ENCODE results near the gene MVB12B.

The MVB12B gene

GRCh38 chr9:126410229-126410628 is 83.6 kb downstream of the MVB12B start:
- no peak for DNase-seq

- DNase-seq, result peak; percentile 29
Measured at GRCh38 chr9:126411225-126411947, 84.8 kb downstream of the MVB12B start.

DNA sequence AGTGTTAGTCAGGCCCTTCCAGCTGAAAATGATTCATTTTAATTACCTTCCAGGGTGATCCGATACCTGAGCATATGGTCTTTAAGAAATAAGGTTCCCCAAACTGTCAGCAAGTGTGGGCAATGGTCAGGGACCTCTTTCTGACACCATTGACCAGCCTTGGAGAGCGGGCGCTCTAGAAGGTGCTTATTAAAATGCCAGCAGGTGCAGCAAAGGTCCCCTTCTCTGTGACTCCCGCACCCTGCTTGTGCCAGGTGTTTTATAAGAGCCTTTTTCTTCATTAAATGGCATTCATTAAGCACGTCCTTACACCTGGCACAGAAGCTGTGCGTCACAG is 85.3 kb downstream of the MVB12B start:
- no peak for DNase-seq

GRCh38 chr9:126412905-126413304 is 86.3 kb downstream of the MVB12B start:
- DNase-seq, result no peak

GRCh38 chr9:126413391-126414068 is 86.9 kb downstream of the MVB12B start:
- DNase-seq, result no peak

DNA sequence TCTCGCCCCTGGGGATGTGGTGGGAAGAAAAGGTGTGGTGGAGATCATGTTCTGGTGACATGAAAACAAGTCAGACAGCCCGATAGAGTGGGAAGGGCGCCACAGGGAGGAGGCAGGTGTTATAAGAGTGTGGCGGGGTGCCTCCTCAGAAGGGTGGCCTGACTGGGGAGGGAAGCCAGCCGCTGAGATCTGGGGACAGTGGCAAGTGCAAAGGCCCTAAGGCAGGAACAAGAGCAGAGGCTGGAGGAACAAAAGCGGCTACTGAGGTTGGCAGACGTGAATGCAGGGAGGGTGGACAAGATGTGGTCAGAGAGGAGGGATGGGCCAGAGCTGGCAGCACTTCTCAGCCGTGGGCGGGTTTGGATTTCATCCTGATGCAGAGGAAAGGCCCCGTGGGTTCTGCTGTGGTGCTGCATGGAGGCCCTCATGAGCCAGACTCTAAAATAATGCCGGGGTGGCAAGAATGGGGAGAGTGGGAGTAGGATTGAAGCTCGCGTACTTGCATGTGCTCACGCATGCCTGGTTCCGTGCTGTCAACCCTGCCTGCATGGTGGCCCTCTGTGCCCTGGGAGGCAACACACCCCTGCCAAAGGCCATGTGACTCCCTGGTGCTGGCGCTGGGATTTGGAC is 89.2 kb downstream of the MVB12B start:
- no peak for DNase-seq

GRCh38 chr9:126417043-126417442 is 90.4 kb downstream of the MVB12B start:
- DNase-seq, result no peak

DNA sequence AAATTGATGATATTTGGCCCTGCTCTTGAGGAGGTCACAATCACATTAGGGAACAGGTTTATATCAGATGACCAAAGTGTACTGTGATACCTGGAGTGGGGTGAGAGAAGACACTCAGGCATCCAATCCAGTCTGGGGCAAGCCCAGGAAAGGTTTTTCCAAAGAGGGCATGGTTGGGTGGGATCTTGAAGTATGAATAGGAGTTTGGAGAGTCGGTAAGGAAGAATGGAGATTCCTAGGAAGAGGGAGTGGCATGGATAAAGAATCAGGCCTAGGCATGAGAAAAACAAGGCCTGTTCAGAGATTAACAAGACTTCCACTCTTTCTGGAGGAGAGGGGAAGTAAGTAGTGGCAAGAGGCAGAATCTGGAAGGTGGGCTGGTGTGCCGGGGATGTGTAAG is 91.1 kb downstream of the MVB12B start:
- no peak for DNase-seq

DNA sequence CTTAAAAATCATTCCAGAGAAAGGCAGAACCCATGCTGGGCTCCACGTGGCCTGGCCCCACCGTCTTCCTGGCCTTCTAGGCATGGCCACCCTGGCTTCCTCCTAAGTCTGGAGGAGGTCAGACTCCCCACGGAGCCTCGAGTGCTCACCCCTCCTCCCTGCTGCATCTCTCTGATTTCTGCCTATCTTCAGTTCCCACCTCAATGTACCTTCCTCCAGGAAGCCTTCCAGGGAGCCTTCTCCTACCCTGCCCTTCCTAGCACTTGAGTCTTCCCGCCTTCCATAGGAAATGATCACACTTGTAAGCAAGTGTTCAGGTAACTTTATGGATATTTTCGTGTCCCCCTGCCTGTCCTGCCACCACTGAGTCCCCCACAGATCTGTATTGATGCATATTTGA is 92.0 kb downstream of the MVB12B start:
- no peak for DNase-seq

DNA sequence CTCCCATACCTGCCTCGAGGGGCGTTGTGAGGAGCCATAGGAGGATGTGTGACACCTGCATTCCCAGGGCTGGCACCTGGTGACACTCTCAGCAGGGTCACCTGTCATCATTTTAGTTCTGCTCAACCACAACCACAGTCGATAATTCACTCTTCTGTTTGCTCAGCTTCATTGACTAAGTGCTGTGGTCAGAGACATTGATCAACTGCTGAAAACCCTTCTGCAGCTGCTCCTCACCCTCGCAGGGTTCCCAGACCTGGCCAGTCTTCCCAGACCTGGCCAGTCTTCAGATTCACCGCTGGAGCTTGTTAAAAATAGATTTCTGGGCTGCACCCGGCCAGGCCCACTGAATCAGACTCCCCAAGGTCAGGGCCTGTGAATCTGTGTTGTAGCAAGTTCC is 92.8 kb downstream of the MVB12B start:
- DNase-seq, result no peak

GRCh38 chr9:126420135-126420534 is 93.5 kb downstream of the MVB12B start:
- no peak for DNase-seq

DNA sequence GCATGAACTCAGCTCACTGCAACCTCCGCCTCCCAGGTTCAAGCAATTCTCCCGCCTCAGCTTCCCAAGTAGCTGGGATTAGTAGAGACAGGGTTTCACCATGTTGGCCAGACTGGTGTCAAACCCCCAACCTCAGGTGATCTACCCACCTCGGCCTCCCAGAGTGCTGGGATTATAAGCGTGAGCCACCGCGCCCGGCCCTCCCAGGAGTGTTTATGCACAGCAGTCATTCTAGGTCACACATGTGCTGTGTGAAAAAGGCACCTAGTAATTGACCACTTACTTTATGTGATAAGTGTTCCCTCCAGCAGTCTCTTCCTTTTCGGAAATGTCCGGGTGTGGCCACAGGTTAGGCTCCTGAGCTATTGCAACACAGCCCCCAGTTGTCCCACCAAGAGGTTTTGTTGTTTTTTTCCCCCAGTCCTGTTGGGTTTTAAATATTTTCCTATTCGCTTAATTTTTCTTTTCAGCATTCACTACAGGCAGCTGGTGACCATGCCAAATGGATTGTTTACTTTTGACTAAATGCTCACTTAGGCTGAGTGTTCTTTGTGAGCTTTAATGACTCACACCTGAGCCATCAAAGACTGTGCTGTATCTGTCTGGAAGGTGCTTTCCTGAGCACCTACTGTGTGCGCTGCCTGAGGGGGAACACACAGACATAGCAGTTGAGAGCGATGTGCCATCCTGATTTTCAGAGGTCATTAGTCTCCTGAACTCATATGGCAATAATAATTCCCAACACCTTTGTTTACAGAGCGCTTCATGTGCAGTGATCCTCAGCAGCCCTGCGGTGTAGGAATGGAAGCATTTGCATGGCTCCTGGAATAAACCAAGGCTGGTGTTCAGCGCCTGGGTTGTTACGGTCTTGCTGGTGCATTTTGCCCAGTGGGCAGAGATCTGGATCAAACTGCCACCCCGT is 94.3 kb downstream of the MVB12B start:
- DNase-seq, result no peak

DNA sequence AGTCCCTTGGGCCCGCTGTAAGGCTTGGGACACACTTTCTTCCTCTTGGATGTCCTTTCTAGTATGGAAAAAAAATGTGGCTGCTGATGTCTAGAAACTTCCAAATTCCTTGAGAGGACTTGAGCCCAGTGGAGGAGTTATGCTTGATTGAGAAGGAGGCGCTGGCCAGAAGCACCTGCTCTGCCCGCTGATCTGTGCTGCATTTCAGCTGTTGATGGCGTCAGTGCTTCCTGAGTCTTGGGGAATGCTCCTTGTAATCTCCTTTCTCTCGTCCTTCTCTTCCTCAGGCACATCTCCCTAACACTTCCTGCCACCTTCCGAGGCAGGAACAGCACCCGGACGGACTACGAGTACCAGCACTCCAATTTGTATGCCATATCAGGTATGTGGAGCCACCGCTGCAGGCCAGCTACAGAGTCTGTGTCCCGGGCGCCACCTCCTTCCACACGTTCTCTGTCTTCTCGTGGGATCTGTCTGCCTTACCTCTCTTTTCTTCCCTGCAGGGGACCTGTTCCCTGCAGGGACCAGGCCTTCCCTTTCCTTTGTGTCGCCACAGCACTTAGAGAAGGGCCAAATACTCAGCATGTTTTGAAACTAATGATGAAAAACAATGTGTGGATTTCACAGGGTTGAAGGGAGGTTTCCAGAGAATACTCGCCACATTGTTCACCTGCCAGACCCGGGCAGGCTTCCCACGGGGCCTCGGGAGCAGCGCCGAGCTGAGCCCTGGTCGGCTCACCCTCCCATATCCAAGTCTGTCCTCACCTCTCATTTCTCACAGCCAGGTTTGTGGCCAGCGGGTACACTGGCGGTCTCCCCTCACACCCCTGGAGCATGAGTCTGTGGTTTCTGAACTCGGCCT is 95.2 kb downstream of the MVB12B start:
- no peak for DNase-seq

DNA sequence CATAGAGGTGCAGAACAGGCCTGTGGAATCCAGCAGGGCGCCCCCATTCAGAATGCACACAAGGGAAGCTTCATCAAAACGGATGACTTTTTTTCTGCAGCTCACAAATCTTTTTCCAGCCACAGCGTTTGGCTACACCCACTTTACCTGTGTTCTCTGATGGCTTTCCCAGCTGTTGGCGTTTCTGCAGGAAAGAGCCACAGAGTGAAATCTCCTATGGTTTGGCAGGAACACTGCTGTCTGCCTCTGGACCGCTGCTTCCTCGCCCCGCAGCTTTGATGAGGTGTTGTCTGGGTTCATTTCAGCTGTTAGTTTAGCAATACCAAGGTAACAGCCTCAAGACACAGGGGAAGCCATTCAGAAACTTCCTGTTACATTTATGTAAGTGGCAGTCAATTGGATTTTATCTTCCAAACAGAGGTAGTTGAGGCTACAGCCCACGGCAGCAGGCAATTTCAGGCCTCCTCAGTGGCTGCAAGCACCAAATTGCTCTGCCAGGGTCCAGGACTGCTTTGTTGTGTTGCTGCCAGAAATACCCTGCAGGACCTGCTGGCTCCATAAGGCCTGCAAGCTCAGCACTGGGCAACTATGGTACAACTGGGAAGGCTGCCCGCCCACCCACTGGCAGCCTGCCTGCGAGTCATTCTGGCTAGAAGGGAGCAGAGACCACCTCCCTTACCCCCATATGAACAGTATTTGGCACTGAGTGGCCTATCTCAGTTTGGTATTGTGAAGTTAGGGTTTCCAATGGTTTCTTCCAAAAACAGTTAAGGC is 96.7 kb downstream of the MVB12B start:
- DNase-seq, result peak; percentile 25

- DNase-seq, result no peak
Measured at GRCh38 chr9:126423916-126424185, 97.2 kb downstream of the MVB12B start.

- DNase-seq, result no peak
Measured at GRCh38 chr9:126424511-126424910, 97.9 kb downstream of the MVB12B start.

DNA sequence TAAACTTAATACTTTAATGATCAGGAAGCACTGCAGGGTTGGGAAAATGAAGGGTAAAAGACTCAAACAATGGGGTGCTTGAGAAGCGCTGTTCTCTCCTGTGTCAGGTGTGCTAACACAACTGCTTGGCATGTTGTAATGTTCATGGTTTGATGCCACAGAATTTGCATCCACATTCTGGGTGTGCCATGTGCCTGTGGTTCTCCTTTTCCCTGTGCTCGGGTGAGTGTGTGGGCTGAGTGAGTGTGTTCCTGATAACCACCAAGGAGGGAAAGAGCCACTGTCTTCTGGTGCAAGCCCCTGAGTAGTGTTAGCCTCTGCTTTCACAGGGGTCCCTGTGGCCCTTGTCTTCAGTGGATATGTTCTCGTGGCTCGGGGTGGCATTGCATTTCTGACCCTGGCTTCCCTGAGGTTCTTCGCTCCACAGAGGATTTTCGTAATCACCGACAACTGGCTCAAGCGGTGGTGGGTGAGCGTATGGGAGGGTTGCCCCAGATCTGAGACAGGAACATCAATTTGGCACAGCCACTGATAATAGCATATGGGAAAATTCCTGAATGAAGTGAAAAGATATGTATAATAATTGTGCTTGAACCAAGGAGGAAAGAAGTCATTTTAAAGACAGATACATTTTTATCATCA is 102.0 kb downstream of the MVB12B start:
- DNase-seq, result no peak

GRCh38 chr9:126429190-126429589 is 102.6 kb downstream of the MVB12B start:
- no peak for DNase-seq

GRCh38 chr9:126430124-126430523 is 103.5 kb downstream of the MVB12B start:
- DNase-seq, result no peak

GRCh38 chr9:126431077-126431742 is 104.6 kb downstream of the MVB12B start:
- DNase-seq, result no peak

GRCh38 chr9:126432659-126433058 is 106.0 kb downstream of the MVB12B start:
- no peak for DNase-seq
